ENCODE data around the gene ADGRD2. TPM values are rescaled to one million over a fixed set of nuclear protein-coding genes. Genes with fewer than 3 reads are reported as not detected.

The ADGRD2 gene
- total and polyA plus RNA-seq, 2 of the 13 experiments (the other 11 are each of a cell fraction or from before 2014, with no cell fraction given): not detected

DNA sequence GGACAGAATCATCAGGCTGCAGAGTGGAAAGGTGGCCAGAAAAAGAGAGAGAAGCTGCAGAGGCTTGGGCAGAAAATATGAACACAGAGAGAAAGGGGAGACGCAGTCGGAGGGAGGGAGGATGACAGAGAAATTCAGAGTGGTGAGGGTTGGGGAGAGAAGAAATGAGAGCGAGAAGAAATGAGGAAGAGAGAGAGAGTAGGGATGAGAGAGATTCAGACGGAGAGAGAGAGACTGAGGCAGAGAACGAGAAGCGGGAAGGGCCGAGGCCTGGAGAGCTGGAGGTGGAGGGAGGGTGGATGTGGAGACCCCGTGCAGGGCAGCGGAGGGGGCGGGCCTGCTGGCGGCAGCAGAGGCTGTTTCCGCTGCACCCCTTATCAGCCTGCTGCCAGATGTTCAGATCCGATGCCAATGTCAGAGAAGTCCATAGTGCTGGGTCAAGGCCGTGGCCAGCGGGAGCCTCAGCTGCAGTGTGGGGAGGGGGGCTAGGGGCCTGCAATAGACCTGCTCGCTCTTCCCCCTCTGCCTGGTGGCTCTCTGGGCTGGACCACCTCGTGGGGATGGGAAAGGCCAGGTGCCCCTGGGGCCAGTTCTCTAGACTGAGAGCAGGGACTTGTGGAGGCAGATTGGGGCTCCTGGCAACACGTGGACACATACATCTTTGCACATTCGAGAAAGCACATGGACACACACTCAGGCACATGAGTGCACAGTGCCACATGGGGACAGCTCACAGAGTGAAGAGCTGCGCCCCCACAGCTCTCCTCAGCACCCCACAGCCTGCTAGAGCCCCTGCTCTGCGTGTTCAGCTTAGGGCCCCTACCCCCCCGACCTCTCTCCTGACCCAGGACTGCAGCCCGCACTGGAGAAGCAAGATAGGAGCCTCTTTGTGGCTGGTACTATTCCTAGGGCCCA lies 61.9 kb downstream of the ADGRD2 start:
- in situ Hi-C loops (cut with HindIII; ENCODE audit: extremely low pct_ligation_motif_present, low pct_unique_long_range_greater_than_20kb) (no loop called here), intact Hi-C loops (cut with micrococcal nuclease; ENCODE audit: unreplicated experiment) (loop anchor here (1.0 kb wide), 1 partner anchor 8 kb away; no protein-coding TSS in a partner anchor)
- Histone ChIP-seq H3K4me2 (ENCODE audit: low read depth, low read length) (peak overlapping the region; percentile 54), H3K4me3 (replicated peaks in 1 of 3; ENCODE audit: insufficient read depth in 1 of 3, low read depth in 2 of 3, low read length in 3 of 3) (peak overlapping the region in 1 of 3 experiments; percentile 51; a peak in 2 of 6 replicates), H2AFZ (ENCODE audit: low read length) (no peak overlapping the region), H3K27me3 (ENCODE audit: control insufficient read depth in 1 of 2, insufficient read depth in 2 of 2, low read length in 2 of 2) (no peaks in the 10 kb centered on the region), H3K27ac (ENCODE audit: extremely low read length, insufficient read depth, low read length) (peak overlapping the region; percentile 85), H3K9me3 (ENCODE audit: low read length) (no peaks in the 10 kb centered on the region), H4K20me1 (ENCODE audit: insufficient read depth, low read length) (no peaks in the 10 kb centered on the region), H3K9ac (ENCODE audit: insufficient read depth, low read depth, low read length) (peak overlapping the region; percentile 70), H3K4me1 (ENCODE audit: insufficient read depth, low read length) (peaks cover 62% of the 10 kb centered on the region), H3K79me2 (ENCODE audit: insufficient read depth, low read length) (no peaks in the 10 kb centered on the region), H3K36me3 (replicated peaks in 1 of 2; ENCODE audit: control insufficient read depth in 1 of 2, insufficient read depth in 2 of 2, low read length in 2 of 2) (no peaks in the 10 kb centered on the region)
- ChIA-PET POLR2A (interaction anchor here (0.8 to 1.7 kb wide), 6 partner anchors 8 to 124 kb away, joined by 3 to 7 read pairs (median 4); no protein-coding TSS in a partner anchor), CTCF (ENCODE audit: low intra/inter-chr PET ratio, low total read pairs) (interaction anchor here (2.0 kb wide), 1 partner anchor 25 kb away, joined by 7 read pairs; no protein-coding TSS in a partner anchor)
- no TSS peak for BruUV-seq (replicated peaks)
- WGBS (ENCODE audit: low lambda C conversion rate): 37% methylated on average over 15 of the region's 23 CpGs
- DNase-seq (ENCODE audit: low spot score) (peak; percentile 64), ATAC-seq (peak; percentile 40), FAIRE-seq (peak; percentile 49)
- TF ChIP-seq ZNF180 (CRISPR knock-in tag; IDR thresholded peaks at IDR 0.05; ENCODE audit: borderline replicate concordance, low read depth): no peak
- TF ChIP-seq NCOA1 (CRISPR knock-in tag; IDR thresholded peaks at IDR 0.05): peak; percentile 25; the same call in 1 of the 2 replicates
- peak; percentile 44; the same call in 1 of the 2 replicates for TF ChIP-seq MEF2D (CRISPR knock-in tag; IDR thresholded peaks at IDR 0.05)
- no peak; the same call in none of the 2 replicates for TF ChIP-seq ZNF652 (CRISPR knock-in tag; IDR thresholded peaks at IDR 0.05; ENCODE audit: borderline replicate concordance, low read depth)
- TF ChIP-seq ZNF761 (CRISPR knock-in tag; conservative IDR thresholded peaks at IDR 0.05): 0 out of 2 replicates have a peak, but pooled peaks have one; percentile 47
- no peak for TF ChIP-seq SSRP1 (CRISPR knock-in tag; IDR thresholded peaks at IDR 0.05)
- TF ChIP-seq SRSF9 (IDR thresholded peaks at IDR 0.05; ENCODE audit: borderline replicate concordance, insufficient read depth, low read depth, low read length, poor library complexity, severe bottlenecking): no peak
- TF ChIP-seq, protein P1, sequence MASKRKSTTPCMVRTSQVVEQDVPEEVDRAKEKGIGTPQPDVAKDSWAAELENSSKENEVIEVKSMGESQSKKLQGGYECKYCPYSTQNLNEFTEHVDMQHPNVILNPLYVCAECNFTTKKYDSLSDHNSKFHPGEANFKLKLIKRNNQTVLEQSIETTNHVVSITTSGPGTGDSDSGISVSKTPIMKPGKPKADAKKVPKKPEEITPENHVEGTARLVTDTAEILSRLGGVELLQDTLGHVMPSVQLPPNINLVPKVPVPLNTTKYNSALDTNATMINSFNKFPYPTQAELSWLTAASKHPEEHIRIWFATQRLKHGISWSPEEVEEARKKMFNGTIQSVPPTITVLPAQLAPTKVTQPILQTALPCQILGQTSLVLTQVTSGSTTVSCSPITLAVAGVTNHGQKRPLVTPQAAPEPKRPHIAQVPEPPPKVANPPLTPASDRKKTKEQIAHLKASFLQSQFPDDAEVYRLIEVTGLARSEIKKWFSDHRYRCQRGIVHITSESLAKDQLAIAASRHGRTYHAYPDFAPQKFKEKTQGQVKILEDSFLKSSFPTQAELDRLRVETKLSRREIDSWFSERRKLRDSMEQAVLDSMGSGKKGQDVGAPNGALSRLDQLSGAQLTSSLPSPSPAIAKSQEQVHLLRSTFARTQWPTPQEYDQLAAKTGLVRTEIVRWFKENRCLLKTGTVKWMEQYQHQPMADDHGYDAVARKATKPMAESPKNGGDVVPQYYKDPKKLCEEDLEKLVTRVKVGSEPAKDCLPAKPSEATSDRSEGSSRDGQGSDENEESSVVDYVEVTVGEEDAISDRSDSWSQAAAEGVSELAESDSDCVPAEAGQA (IDR thresholded peaks at IDR 0.05; ENCODE audit: low read depth): peak; percentile 60; the same call in 1 of the 2 replicates
- TF ChIP-seq, protein P1 (CRISPR knock-in tag; IDR thresholded peaks at IDR 0.05; ENCODE audit: borderline replicate concordance): no peak
- TF ChIP-seq, protein P2, sequence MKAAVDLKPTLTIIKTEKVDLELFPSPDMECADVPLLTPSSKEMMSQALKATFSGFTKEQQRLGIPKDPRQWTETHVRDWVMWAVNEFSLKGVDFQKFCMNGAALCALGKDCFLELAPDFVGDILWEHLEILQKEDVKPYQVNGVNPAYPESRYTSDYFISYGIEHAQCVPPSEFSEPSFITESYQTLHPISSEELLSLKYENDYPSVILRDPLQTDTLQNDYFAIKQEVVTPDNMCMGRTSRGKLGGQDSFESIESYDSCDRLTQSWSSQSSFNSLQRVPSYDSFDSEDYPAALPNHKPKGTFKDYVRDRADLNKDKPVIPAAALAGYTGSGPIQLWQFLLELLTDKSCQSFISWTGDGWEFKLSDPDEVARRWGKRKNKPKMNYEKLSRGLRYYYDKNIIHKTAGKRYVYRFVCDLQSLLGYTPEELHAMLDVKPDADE (CRISPR knock-in tag; IDR thresholded peaks at IDR 0.05): no peak
- no peak for TF ChIP-seq XBP1 (CRISPR knock-in tag; IDR thresholded peaks at IDR 0.05)

Data from HepG2 (cell line).